Endothelial cell of umbilical vein (primary cell): ENCODE measurements around the gene LCMT1. TPM values are rescaled to one million over a fixed set of nuclear protein-coding genes. Genes with fewer than 3 reads are reported as not detected.

Experiments used
- BruUV-seq: library from RNA; stranded (reverse); fragments of 400-500 nt; replicated peaks from 2 replicates; lab custom pipeline; 2021; lab: Mats Ljungman, UMichigan
- CTCF ChIA-PET: fragments of 300-600, 350-600 bp; sonication (Branson Sonifier 250); formaldehyde crosslinking; loops from one replicate; lab custom pipeline; 2021; ENCODE audit warnings: antibody characterized with exemption, inconsistent platforms; lab: Charles Lee
- POLR2A ChIA-PET: fragments of 300-600, 350-600 bp; sonication (Branson Sonifier 250); formaldehyde crosslinking; loops from one replicate; lab custom pipeline; 2021; ENCODE audit warnings: antibody characterized with exemption, inconsistent platforms; lab: Charles Lee
- DNase-seq: peaks from one replicate; pipeline ENCODE4 v3.0.0-alpha.2; 2011; ENCODE audit warnings: low read depth, low spot score
- FAIRE-seq: peaks from 2 replicates; lab custom pipeline; 2011; peaks lifted over from hg19 to GRCh38; lab: Jason Lieb, UNC
- H2AFZ ChIP-seq: 2 replicates; pipeline ENCODE4 v1.6.0; 2012; ENCODE audit warnings: low read depth, low read length, control low read depth, inconsistent platforms
- H3K27ac ChIP-seq: 2 replicates; pipeline ENCODE4 v1.5.1; 2011; ENCODE audit warnings: low read depth, mild to moderate bottlenecking, control low read depth, low read length, moderate library complexity; ENCODE audit not compliant: insufficient read depth
- H3K27me3 ChIP-seq, 2 experiments: 2 replicates each; pipeline versions ENCODE4 v1.6.0 to v1.6.1; 2011; ENCODE audit warnings: low read length in 2 of 2, mixed read lengths in 1 of 2; ENCODE audit not compliant: control insufficient read depth in 2 of 2, insufficient read depth in 2 of 2
- H3K36me3 ChIP-seq, 2 experiments: 2 replicates in 1 of 2; 3 replicates in 1 of 2; pipeline ENCODE4 v1.5.1; 2011; ENCODE audit warnings: low read length in 2 of 2, mild to moderate bottlenecking in 1 of 2, moderate library complexity in 1 of 2; ENCODE audit not compliant: control insufficient read depth in 2 of 2, insufficient read depth in 2 of 2; ENCODE audit errors: extremely low read depth in 1 of 2
- H3K4me1 ChIP-seq: 3 replicates; pipeline ENCODE4 v1.5.1; 2011; ENCODE audit warnings: mild to moderate bottlenecking, low read length; ENCODE audit not compliant: control insufficient read depth, insufficient read depth; ENCODE audit errors: extremely low read depth
- H3K4me2 ChIP-seq: 2 replicates; pipeline ENCODE4 v1.6.1; 2011; ENCODE audit warnings: low read length, control low read depth, mixed read lengths; ENCODE audit not compliant: insufficient read depth
- H3K4me3 ChIP-seq, 3 experiments: fragments of 200-600 bp in 1 of 3; sonication (generic), shearing (Covaris generic) in 1 of 3; replicated peaks in 1 of 3; 2 replicates each; pipeline ENCODE4 v1.5.1; 2011 to 2016; ENCODE audit warnings: control low read depth in 3 of 3, low read length in 3 of 3, mild to moderate bottlenecking in 2 of 3, inconsistent platforms in 1 of 3, low read depth in 1 of 3, moderate library complexity in 1 of 3; ENCODE audit not compliant: insufficient read depth in 1 of 3
- H3K79me2 ChIP-seq: 2 replicates; pipeline ENCODE4 v1.6.0; 2012; ENCODE audit warnings: low read length, inconsistent platforms; ENCODE audit not compliant: control insufficient read depth, insufficient read depth
- H3K9ac ChIP-seq: replicated peaks from 2 replicates; pipeline ENCODE3; 2011; ENCODE audit warnings: low read length, control low read depth; ENCODE audit not compliant: insufficient read depth; ENCODE audit errors: extremely low read depth
- H3K9me1 ChIP-seq: replicated peaks from 3 replicates; pipeline ENCODE4 v1.6.0; 2011; ENCODE audit warnings: mild to moderate bottlenecking, low read length; ENCODE audit not compliant: control insufficient read depth, insufficient read depth; ENCODE audit errors: extremely low read depth
- H3K9me3 ChIP-seq: replicated peaks from 2 replicates; pipeline ENCODE4 v1.5.1; 2012; ENCODE audit warnings: low read length, inconsistent platforms; ENCODE audit not compliant: control insufficient read depth, insufficient read depth
- H4K20me1 ChIP-seq: replicated peaks from 2 replicates; pipeline ENCODE3; 2011; ENCODE audit warnings: mild to moderate bottlenecking, low read length; ENCODE audit not compliant: control insufficient read depth, insufficient read depth; ENCODE audit errors: extremely low read depth
- EZH2 ChIP-seq: IDR thresholded peaks from 2 replicates; pipeline ENCODE4 v1.6.1; 2012; ENCODE audit warnings: borderline replicate concordance, low read depth, mild to moderate bottlenecking, moderate library complexity, low read length, inconsistent platforms; ENCODE audit not compliant: severe bottlenecking
- FOS ChIP-seq: IDR thresholded peaks from 2 replicates; pipeline ENCODE4 v1.6.1; 2011; ENCODE audit warnings: mild to moderate bottlenecking, low read length, moderate library complexity, borderline replicate concordance; ENCODE audit not compliant: insufficient read depth
- GATA2 ChIP-seq: IDR thresholded peaks from 2 replicates; pipeline ENCODE4 v1.7.0; 2011; ENCODE audit warnings: low read depth, mild to moderate bottlenecking, moderate library complexity, mixed read lengths, low read length; ENCODE audit not compliant: insufficient read length, insufficient read depth
- JUN ChIP-seq: IDR thresholded peaks from 2 replicates; pipeline ENCODE4 v1.6.1; 2011; ENCODE audit warnings: borderline replicate concordance, low read depth; ENCODE audit not compliant: insufficient read length, insufficient read depth
- MAX ChIP-seq: IDR thresholded peaks from 2 replicates; pipeline ENCODE4 v1.6.1; 2011; ENCODE audit not compliant: insufficient read depth, insufficient read length
- MYC ChIP-seq: IDR thresholded peaks from one replicate; pipeline ENCODE4 v1.6.1; 2011; ENCODE audit warnings: mild to moderate bottlenecking, low read depth, low read length
- POLR2A ChIP-seq: IDR thresholded peaks from 2 replicates; pipeline ENCODE4 v1.6.1; 2012; ENCODE audit warnings: low read depth, mild to moderate bottlenecking, control low read depth, low read length
- POLR2AphosphoS5 ChIP-seq: IDR thresholded peaks from 2 replicates; pipeline ENCODE4 v1.6.1; 2012; ENCODE audit warnings: low read depth, mild to moderate bottlenecking, control low read depth, low read length, moderate library complexity; ENCODE audit not compliant: insufficient read depth
- dilution Hi-C: fragments of 300-500 bp; cut with MboI; formaldehyde crosslinking; loops from one replicate; pipeline ENCODE4 v1.15.0; 2019; ENCODE audit warnings: low sequenced_read_pairs; ENCODE audit not compliant: extremely low pct_ligation_motif_present
- intact Hi-C: fragments of 100-400 bp; cut with micrococcal nuclease; formaldehyde crosslinking; loops from one replicate; pipeline ENCODE4 v1.10.0; 2022
- polyA plus RNA-seq, 4 experiments: library from polyadenylated mRNA; depleted of rRNA in 3 of 4; stranded (reverse) in 3 of 4; unstranded in 1 of 4; fragments of >200 nt; gene quantifications; 2 replicates each; pipeline versions ENCODE4 v1.2.1 to v1.2.3, GENCODE V29; 2011 to 2012; ENCODE audit warnings: missing spikeins in 1 of 4
- total RNA-seq: library from RNA; stranded (reverse); gene quantifications from 2 replicates; pipeline ENCODE4 v1.2.3, GENCODE V29; 2021
- TF ChIP-seq, protein P1 (sequence below), 2 donors: IDR thresholded peaks; 1 replicate in 1 of 2; 2 replicates in 1 of 2; pipeline ENCODE4 v1.5.1; 2011; ENCODE audit warnings: low read length in 2 of 2, mild to moderate bottlenecking in 2 of 2, moderate library complexity in 2 of 2, control low read depth in 1 of 2, inconsistent platforms in 1 of 2, low read depth in 1 of 2; ENCODE audit not compliant: insufficient read depth in 1 of 2; ENCODE audit errors: extremely low read depth in 1 of 2

LCMT1 gene
- total and polyA plus RNA-seq, 2 donors (not counting 3 experiments of a cell fraction or from before 2014, with no cell fraction given): 23.5 to 36.2 TPM

GRCh38 chr16:25110387-25110947 lies 1.1 kb upstream of the LCMT1 start:
- dilution Hi-C loops: no loop called here
- ChIA-PET CTCF (interaction anchor here (0.8 to 1.8 kb wide), 2 partner anchors 16 to 593 kb away, joined by 3 to 4 read pairs; no protein-coding TSS in a partner anchor), POLR2A (no interaction called here)
- BruUV-seq: no TSS peak
- H4K20me1 ChIP-seq: no peaks in the 10 kb centered on the region
- DNase-seq (no peak), FAIRE-seq (no peak)
- peak overlapping the region; percentile 73 for H3K27ac ChIP-seq
- no peaks in the 10 kb centered on the region for H3K9me3 ChIP-seq
- no peaks in the 10 kb centered on the region for H3K36me3 ChIP-seq
- peak overlapping the region; percentile 85 for H3K9ac ChIP-seq
- H3K9me1 ChIP-seq: no peaks in the 10 kb centered on the region
- intact Hi-C loops: no loop called here
- no peaks in the 10 kb centered on the region for H3K27me3 ChIP-seq
- H3K79me2 ChIP-seq: peaks cover 24% of the 10 kb centered on the region
- no peak for TF ChIP-seq EZH2
- TF ChIP-seq POLR2AphosphoS5: no peak
- TF ChIP-seq MAX: no peak
- no peak for TF ChIP-seq JUN
- TF ChIP-seq MYC: no peak
- no peak for TF ChIP-seq FOS
- no peak for TF ChIP-seq POLR2A
- TF ChIP-seq, protein P1, sequence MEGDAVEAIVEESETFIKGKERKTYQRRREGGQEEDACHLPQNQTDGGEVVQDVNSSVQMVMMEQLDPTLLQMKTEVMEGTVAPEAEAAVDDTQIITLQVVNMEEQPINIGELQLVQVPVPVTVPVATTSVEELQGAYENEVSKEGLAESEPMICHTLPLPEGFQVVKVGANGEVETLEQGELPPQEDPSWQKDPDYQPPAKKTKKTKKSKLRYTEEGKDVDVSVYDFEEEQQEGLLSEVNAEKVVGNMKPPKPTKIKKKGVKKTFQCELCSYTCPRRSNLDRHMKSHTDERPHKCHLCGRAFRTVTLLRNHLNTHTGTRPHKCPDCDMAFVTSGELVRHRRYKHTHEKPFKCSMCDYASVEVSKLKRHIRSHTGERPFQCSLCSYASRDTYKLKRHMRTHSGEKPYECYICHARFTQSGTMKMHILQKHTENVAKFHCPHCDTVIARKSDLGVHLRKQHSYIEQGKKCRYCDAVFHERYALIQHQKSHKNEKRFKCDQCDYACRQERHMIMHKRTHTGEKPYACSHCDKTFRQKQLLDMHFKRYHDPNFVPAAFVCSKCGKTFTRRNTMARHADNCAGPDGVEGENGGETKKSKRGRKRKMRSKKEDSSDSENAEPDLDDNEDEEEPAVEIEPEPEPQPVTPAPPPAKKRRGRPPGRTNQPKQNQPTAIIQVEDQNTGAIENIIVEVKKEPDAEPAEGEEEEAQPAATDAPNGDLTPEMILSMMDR (IDR thresholded peaks at IDR 0.05; ENCODE audit: extremely low read depth in 1 of 2, insufficient read depth in 1 of 2, low read depth in 1 of 2, low read length in 2 of 2): no peak
- TF ChIP-seq GATA2: no peak
- H3K4me3 ChIP-seq: peak overlapping the region; percentile 42 to 84 (median 71)
- H3K4me2 ChIP-seq: peak overlapping the region; percentile 82
- H3K4me1 ChIP-seq: peaks cover 30% of the 10 kb centered on the region
- H2AFZ ChIP-seq: peak overlapping the region; percentile 96
